ENCODE results near the gene ATP10A.

The ATP10A gene

DNA sequence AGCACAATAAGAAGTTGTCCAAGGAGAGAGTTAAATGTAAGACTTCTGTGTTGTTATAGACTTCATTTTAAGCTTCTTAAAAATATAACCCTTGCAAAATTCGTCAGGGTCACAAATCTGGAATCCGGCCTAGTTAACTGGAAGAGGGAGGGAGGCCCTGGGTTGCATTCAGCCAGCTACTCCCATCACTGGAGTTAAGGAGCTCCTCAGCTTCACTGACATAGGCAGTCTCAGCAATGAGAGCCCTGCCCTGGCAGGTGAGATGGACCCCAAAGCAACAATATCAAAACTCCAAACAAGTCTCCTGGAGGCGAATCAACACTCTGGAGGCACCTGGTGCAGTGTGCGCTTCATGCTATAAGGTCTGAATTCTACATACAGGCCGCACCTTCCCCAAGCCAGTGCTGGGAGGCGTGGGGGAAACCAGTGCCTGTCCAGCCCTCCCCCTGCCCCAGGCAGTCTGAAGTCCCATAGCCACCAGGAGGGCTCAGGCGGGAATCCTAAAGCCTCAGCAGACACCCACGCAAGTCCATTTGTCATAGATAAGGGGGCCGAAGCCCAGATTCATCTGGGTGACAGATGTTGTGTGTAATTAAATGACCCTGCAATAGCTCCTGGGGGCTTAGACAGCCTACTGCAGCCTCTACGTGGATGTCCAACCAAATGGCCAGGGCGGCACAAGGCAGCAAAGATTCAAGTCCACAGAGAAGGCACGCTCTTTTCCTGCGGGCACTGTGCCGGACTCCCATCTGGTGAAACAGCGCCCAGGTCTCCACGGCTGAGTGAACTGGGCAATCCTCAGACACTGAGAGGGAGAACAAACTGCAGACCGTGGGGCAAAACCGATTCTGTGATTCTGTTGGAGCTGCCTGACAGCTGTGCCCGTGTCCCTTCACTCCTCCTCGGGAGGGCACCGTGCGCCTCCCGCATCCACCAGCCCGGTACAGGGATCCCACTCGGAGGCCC is 64.9 kb downstream of the ATP10A start:
- Histone ChIP-seq H3K4me2 (peak overlapping the region; percentile 94), H3K9me3 (no peaks in the 10 kb centered on the region), H4K20me1 (no peaks in the 10 kb centered on the region), H3K9ac (peak overlapping the region; percentile 82), H3K27ac (peak overlapping the region; percentile 87), H3K4me1 (peaks cover 100% of the 10 kb centered on the region), H3K27me3 (no peaks in the 10 kb centered on the region), H3K4me3 (peak overlapping the region; percentile 63), H3K36me3 (no peaks in the 10 kb centered on the region)
- no peak for TF ChIP-seq Cebpa-rat (IDR thresholded peaks at IDR 0.05)

GRCh38 chr15:25797511-25797935 is 65.6 kb downstream of the ATP10A start:
- Histone ChIP-seq H3K27ac (peak overlapping the region; percentile 87), H3K36me3 (no peaks in the 10 kb centered on the region), H3K9ac (peak overlapping the region; percentile 82), H3K4me3 (peak overlapping the region; percentile 63), H3K4me2 (peak overlapping the region; percentile 94), H3K9me3 (no peaks in the 10 kb centered on the region), H3K4me1 (peaks cover 100% of the 10 kb centered on the region), H3K27me3 (no peaks in the 10 kb centered on the region), H4K20me1 (no peaks in the 10 kb centered on the region)
- no peak for TF ChIP-seq Cebpa-rat (IDR thresholded peaks at IDR 0.05)

GRCh38 chr15:25797035-25797434 is 66.1 kb downstream of the ATP10A start:
- H3K9me3 ChIP-seq: no peaks in the 10 kb centered on the region
- peaks cover 100% of the 10 kb centered on the region for H3K4me1 ChIP-seq
- H3K4me2 ChIP-seq: peak overlapping the region; percentile 94
- peak overlapping the region; percentile 87 for H3K27ac ChIP-seq
- H3K9ac ChIP-seq: peak overlapping the region; percentile 82
- peak overlapping the region; percentile 63; the same call in 1 of the 2 replicates for H3K4me3 ChIP-seq
- no peaks in the 10 kb centered on the region for H3K27me3 ChIP-seq
- no peaks in the 10 kb centered on the region for H3K36me3 ChIP-seq
- H4K20me1 ChIP-seq: no peaks in the 10 kb centered on the region
- TF ChIP-seq Cebpa-rat (IDR thresholded peaks at IDR 0.05): no peak

DNA sequence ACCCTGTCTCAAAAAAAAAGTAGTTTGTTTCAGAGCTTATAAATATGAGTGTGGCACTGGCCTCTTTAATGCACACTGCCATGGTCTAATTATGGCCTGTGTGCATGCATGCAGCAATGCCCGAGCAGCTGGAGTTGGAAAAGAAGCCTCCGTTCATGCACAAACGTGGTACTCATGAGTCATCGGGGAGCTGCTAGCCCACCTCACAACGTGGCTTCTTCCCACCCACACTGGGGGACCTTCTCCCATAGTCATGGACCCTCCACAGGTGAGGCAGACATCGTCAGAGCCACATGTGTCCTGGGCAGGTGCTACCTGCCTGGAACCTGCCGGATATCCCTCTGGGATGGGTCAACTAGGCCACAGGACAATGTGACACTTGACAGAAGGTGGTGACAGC is 66.7 kb downstream of the ATP10A start:
- Histone ChIP-seq H4K20me1 (no peaks in the 10 kb centered on the region), H3K27ac (peak overlapping the region; percentile 87), H3K9me3 (no peaks in the 10 kb centered on the region), H3K4me2 (peak overlapping the region; percentile 94), H3K4me1 (peaks cover 100% of the 10 kb centered on the region), H3K36me3 (no peaks in the 10 kb centered on the region), H3K27me3 (no peaks in the 10 kb centered on the region), H3K9ac (peak overlapping the region; percentile 71), H3K4me3 (peak overlapping the region; percentile 63)
- TF ChIP-seq Cebpa-rat (IDR thresholded peaks at IDR 0.05): no peak

DNA sequence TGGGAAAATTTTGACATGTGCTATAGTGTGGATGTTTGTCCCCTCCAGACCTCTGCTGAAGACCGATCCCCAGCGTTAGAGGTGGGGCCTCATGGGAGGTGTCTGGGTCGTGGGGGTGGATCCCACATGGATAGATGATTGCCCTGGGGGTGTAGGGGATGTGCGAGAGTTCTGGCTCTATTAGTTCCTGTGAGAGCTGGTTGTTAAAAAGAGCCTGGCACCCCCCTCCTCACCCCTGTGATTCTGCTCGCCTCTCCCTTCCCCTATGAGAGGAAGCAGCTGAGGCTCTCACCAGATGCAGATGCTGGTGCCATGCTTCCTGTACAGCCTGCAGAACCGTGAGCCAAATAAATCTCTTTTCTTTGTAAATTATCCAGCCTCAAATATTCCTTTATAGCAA is 67.4 kb downstream of the ATP10A start:
- Histone ChIP-seq H3K4me3 (peak overlapping the region; percentile 63), H3K27me3 (no peaks in the 10 kb centered on the region), H4K20me1 (no peaks in the 10 kb centered on the region), H3K4me2 (peak overlapping the region; percentile 94), H3K27ac (peak overlapping the region; percentile 87), H3K9me3 (no peaks in the 10 kb centered on the region), H3K9ac (peak overlapping the region; percentile 71), H3K4me1 (peaks cover 100% of the 10 kb centered on the region), H3K36me3 (no peaks in the 10 kb centered on the region)
- TF ChIP-seq Cebpa-rat (IDR thresholded peaks at IDR 0.05): no peak

DNA sequence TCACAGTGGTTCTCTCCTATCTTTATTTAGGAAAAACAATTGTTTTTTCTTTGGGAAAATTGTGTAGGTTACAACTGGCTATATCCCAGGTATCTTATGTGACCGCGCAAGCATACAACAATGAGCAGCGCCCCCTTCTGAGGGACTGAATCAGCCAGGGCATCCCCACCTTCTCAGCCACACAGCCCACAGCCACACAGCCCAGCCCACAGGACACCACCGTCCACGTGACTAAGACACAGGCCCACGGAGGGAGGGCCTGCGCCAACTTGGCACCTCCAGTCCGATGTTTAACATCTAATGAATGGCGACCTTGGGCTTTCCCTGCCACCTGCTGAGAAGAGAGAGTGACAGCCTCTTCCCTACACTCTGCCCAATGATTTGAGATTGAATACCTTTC is 68.1 kb downstream of the ATP10A start:
- Histone ChIP-seq H3K4me1 (peaks cover 100% of the 10 kb centered on the region), H3K9me3 (no peaks in the 10 kb centered on the region), H3K36me3 (no peaks in the 10 kb centered on the region), H3K4me2 (peak overlapping the region; percentile 94), H3K27ac (peak overlapping the region; percentile 87), H4K20me1 (no peaks in the 10 kb centered on the region), H3K27me3 (no peaks in the 10 kb centered on the region), H3K4me3 (peak overlapping the region; percentile 63; the same call in 1 of the 2 replicates), H3K9ac (peak overlapping the region; percentile 71; the same call in 1 of the 2 replicates)
- TF ChIP-seq Cebpa-rat (IDR thresholded peaks at IDR 0.05): no peak

GRCh38 chr15:25793354-25794050 is 69.6 kb downstream of the ATP10A start:
- Histone ChIP-seq H3K27ac (peak overlapping the region; percentile 87), H3K4me2 (peak overlapping the region; percentile 94)

DNA sequence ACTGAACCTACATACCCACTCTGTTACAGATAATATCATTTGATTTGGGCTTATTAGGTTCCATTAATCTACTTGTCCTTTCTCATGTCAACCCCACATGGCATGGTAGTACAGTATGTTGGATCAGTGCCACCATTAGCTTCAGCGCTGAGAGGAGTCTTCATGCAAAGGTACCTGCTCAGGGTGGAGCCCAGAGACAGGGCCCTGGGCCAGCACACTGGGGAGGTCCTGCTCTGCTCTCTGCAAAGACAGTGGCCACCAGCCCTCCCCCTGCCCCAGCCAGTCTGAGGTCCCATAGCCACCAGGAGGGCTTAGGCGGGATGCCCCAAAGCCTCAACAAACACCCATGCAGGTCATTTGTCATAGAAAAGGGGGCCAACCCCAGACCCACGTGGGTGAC is 71.0 kb downstream of the ATP10A start:
- H3K36me3 ChIP-seq: no peaks in the 10 kb centered on the region
- no peak for TF ChIP-seq Cebpa-rat (IDR thresholded peaks at IDR 0.05)
- H3K27me3 ChIP-seq: no peaks in the 10 kb centered on the region
- H3K9me3 ChIP-seq: no peaks in the 10 kb centered on the region
- peaks cover 100% of the 10 kb centered on the region for H3K4me1 ChIP-seq
- no peaks in the 10 kb centered on the region for H4K20me1 ChIP-seq
- H3K4me2 ChIP-seq: peak overlapping the region; percentile 94
- H3K9ac ChIP-seq: no peak overlapping the region
- H3K4me3 ChIP-seq: no peak overlapping the region
- H3K27ac ChIP-seq: peak overlapping the region; percentile 87

More at GRCh38 chr15:25793354-25794050, 69.6 kb downstream of the ATP10A start:
- Histone ChIP-seq H4K20me1 (no peaks in the 10 kb centered on the region), H3K4me1 (peaks cover 100% of the 10 kb centered on the region), H3K9ac (peak overlapping the region; percentile 47; the same call in 1 of the 2 replicates), H3K27me3 (no peaks in the 10 kb centered on the region), H3K4me3 (peak overlapping the region; percentile 31; the same call in 1 of the 2 replicates), H3K9me3 (no peaks in the 10 kb centered on the region), H3K36me3 (no peaks in the 10 kb centered on the region)
- TF ChIP-seq Cebpa-rat (IDR thresholded peaks at IDR 0.05): no peak

GRCh38 chr15:25790000-25790660 is 73.0 kb downstream of the ATP10A start:
- H3K4me1 ChIP-seq: peaks cover 99% of the 10 kb centered on the region
- H3K9ac ChIP-seq: peak overlapping the region; percentile 64; the same call in 1 of the 2 replicates
- TF ChIP-seq Cebpa-rat (IDR thresholded peaks at IDR 0.05): 0 out of 2 replicates have a peak, but pooled peaks have one; percentile 15
- H3K36me3 ChIP-seq: no peaks in the 10 kb centered on the region
- peak overlapping the region; percentile 94 for H3K4me2 ChIP-seq
- H4K20me1 ChIP-seq: no peaks in the 10 kb centered on the region
- H3K4me3 ChIP-seq: peak overlapping the region; percentile 35; the same call in 1 of the 2 replicates
- no peaks in the 10 kb centered on the region for H3K9me3 ChIP-seq
- peak overlapping the region; percentile 87 for H3K27ac ChIP-seq
- H3K27me3 ChIP-seq: no peaks in the 10 kb centered on the region
